IMR-90 (cell line): ENCODE results near the gene NAPG. TPM values are rescaled to one million over a fixed set of nuclear protein-coding genes. Genes with fewer than 3 reads are reported as not detected.

Experiments used
- ATAC-seq: fragments of 200-7000 bp; cut with Tn5 transposase; 2 replicates; pipeline ENCODE4 v1.9.1; 2020; ENCODE audit warnings: low read depth, mild to moderate bottlenecking, moderate library complexity
- BruUV-seq: library from RNA; stranded (reverse); fragments of 400-500 nt; replicated peaks from 2 replicates; lab custom pipeline; 2021; lab: Mats Ljungman, UMichigan
- CTCF ChIA-PET: fragments of 300-600 bp; formaldehyde crosslinking; extraction: SDS; loops from one replicate; lab custom pipeline; 2021; ENCODE audit warnings: antibody characterized with exemption; lab: Yijun Ruan, JAX
- POLR2A ChIA-PET: fragments of 300-600 bp; sonication (Branson Sonifier 250); formaldehyde crosslinking; loops from one replicate; lab custom pipeline; 2022; ENCODE audit warnings: antibody characterized with exemption; ENCODE audit not compliant: unreplicated experiment; lab: Charles Lee
- DNase-seq: peaks from one replicate; pipeline ENCODE4 v3.0.0; 2013
- H2AFZ ChIP-seq: replicated peaks from 2 replicates; pipeline ENCODE3; 2013; ENCODE audit warnings: low read length, mild to moderate bottlenecking; ENCODE audit not compliant: poor library complexity
- H2AK5ac ChIP-seq: 2 replicates; pipeline ENCODE4 v1.6.1; 2013; ENCODE audit warnings: low read depth, low read length, inconsistent platforms
- H2AK9ac ChIP-seq: replicated peaks from 2 replicates; pipeline ENCODE3; 2013; ENCODE audit warnings: mild to moderate bottlenecking, low read depth, low read length, moderate library complexity; ENCODE audit not compliant: poor library complexity
- H2BK120ac ChIP-seq: 2 replicates; pipeline ENCODE4 v1.6.1; 2013; ENCODE audit warnings: low read depth, low read length, inconsistent platforms
- H2BK15ac ChIP-seq: 3 replicates; pipeline ENCODE4 v1.6.1; 2013; ENCODE audit warnings: low read depth, low read length, inconsistent platforms
- H2BK20ac ChIP-seq: 2 replicates; pipeline ENCODE4 v1.6.1; 2013; ENCODE audit warnings: low read depth, mild to moderate bottlenecking, inconsistent platforms, low read length, moderate library complexity
- H2BK5ac ChIP-seq: 2 replicates; pipeline ENCODE4 v1.6.1; 2013; ENCODE audit warnings: mild to moderate bottlenecking, low read depth, low read length, inconsistent platforms; ENCODE audit not compliant: poor library complexity, severe bottlenecking
- H3K14ac ChIP-seq: replicated peaks from 2 replicates; pipeline ENCODE4 v1.6.1; 2013; ENCODE audit warnings: low read depth, low read length, inconsistent platforms
- H3K18ac ChIP-seq: 2 replicates; pipeline ENCODE4 v1.6.1; 2013; ENCODE audit warnings: low read depth, low read length, control low read depth
- H3K23ac ChIP-seq: 2 replicates; pipeline ENCODE4 v1.6.1; 2013; ENCODE audit warnings: low read depth, low read length, inconsistent platforms
- H3K27ac ChIP-seq: 2 replicates; pipeline ENCODE4 v1.5.1; 2013; ENCODE audit warnings: mild to moderate bottlenecking, control low read depth, low read length; ENCODE audit not compliant: insufficient read depth
- H3K27me3 ChIP-seq: 2 replicates; pipeline ENCODE4 v1.6.1; 2013; ENCODE audit warnings: low read length; ENCODE audit not compliant: control insufficient read depth, insufficient read depth
- H3K36me3 ChIP-seq: 2 replicates; pipeline ENCODE4 v1.6.1; 2013; ENCODE audit warnings: low read length, mixed read lengths; ENCODE audit not compliant: control insufficient read depth, insufficient read depth
- H3K4ac ChIP-seq: 2 replicates; pipeline ENCODE4 v1.6.1; 2013; ENCODE audit warnings: low read depth, low read length, inconsistent platforms
- H3K4me1 ChIP-seq: 2 replicates; pipeline ENCODE4 v1.6.1; 2013; ENCODE audit warnings: low read length, mixed read lengths; ENCODE audit not compliant: control insufficient read depth, insufficient read depth
- H3K4me2 ChIP-seq: 2 replicates; pipeline ENCODE4 v1.6.1; 2013; ENCODE audit warnings: low read depth, mild to moderate bottlenecking, control low read depth, low read length, moderate library complexity
- H3K4me3 ChIP-seq: 2 replicates; pipeline ENCODE4 v1.5.1; 2013; ENCODE audit warnings: low read depth, mild to moderate bottlenecking, control low read depth, low read length, moderate library complexity; ENCODE audit not compliant: insufficient read depth
- H3K56ac ChIP-seq: 2 replicates; pipeline ENCODE4 v1.6.1; 2013; ENCODE audit warnings: low read length, inconsistent platforms; ENCODE audit not compliant: insufficient read depth; ENCODE audit errors: extremely low read depth
- H3K79me1 ChIP-seq, 2 experiments: 2 replicates each; pipeline ENCODE4 v1.6.1; 2013; ENCODE audit warnings: low read length in 2 of 2, inconsistent platforms in 1 of 2, low read depth in 1 of 2
- H3K9ac ChIP-seq: 2 replicates; pipeline ENCODE4 v1.6.1; 2013; ENCODE audit warnings: low read depth, low read length, control low read depth
- H3K9me1 ChIP-seq: 2 replicates; pipeline ENCODE4 v1.6.1; 2013; ENCODE audit warnings: low read length, inconsistent platforms; ENCODE audit not compliant: insufficient read depth
- H3K9me3 ChIP-seq: 2 replicates; pipeline ENCODE4 v1.6.1; 2013; ENCODE audit warnings: low read length; ENCODE audit not compliant: control insufficient read depth, insufficient read depth
- H4K20me1 ChIP-seq: 2 replicates; pipeline ENCODE4 v1.6.1; 2013; ENCODE audit warnings: low read length, inconsistent platforms; ENCODE audit not compliant: insufficient read depth
- H4K5ac ChIP-seq: 2 replicates; pipeline ENCODE4 v1.6.1; 2013; ENCODE audit warnings: mild to moderate bottlenecking, low read depth, low read length, control low read depth
- H4K8ac ChIP-seq, 2 experiments: 2 replicates each; pipeline ENCODE4 v1.6.1; 2013; ENCODE audit warnings: low read depth in 2 of 2, low read length in 2 of 2, control low read depth in 1 of 2, inconsistent platforms in 1 of 2
- H4K91ac ChIP-seq: 2 replicates; pipeline ENCODE4 v1.6.1; 2013; ENCODE audit warnings: low read depth, low read length, inconsistent platforms; ENCODE audit not compliant: insufficient read depth
- BHLHE40 ChIP-seq: fragments of 150-350 bp; IDR thresholded peaks from 2 replicates; pipeline ENCODE4 v1.6.1; 2016; ENCODE audit warnings: mild to moderate bottlenecking, low read depth, low read length
- CEBPB ChIP-seq: IDR thresholded peaks from 2 replicates; pipeline ENCODE4 v1.6.1; 2012; ENCODE audit warnings: low read depth, low read length, improper control_type of control experiment
- FOS ChIP-seq: fragments of 150-350 bp; IDR thresholded peaks from 2 replicates; pipeline ENCODE4 v1.6.1; 2016; ENCODE audit warnings: low read depth, low read length
- MAFK ChIP-seq: IDR thresholded peaks from 2 replicates; pipeline ENCODE4 v1.6.1; 2012; ENCODE audit warnings: low read depth, low read length, improper control_type of control experiment
- MAZ ChIP-seq: IDR thresholded peaks from 2 replicates; pipeline ENCODE4 v1.6.1; 2012; ENCODE audit warnings: low read depth, mild to moderate bottlenecking, low read length, improper control_type of control experiment, moderate library complexity, borderline replicate concordance
- MXI1 ChIP-seq: IDR thresholded peaks from 2 replicates; pipeline ENCODE4 v1.6.1; 2012; ENCODE audit warnings: low read depth, mild to moderate bottlenecking, low read length, moderate library complexity, borderline replicate concordance
- NFE2L2 ChIP-seq: fragments of 150-350 bp; IDR thresholded peaks from 2 replicates; pipeline ENCODE4 v1.6.1; 2016; ENCODE audit warnings: low read depth, mild to moderate bottlenecking, low read length
- POLR2A ChIP-seq: IDR thresholded peaks from 2 replicates; pipeline ENCODE4 v1.6.1; 2012; ENCODE audit warnings: mild to moderate bottlenecking, low read depth, low read length
- RAD21 ChIP-seq: IDR thresholded peaks from 2 replicates; pipeline ENCODE4 v1.6.1; 2012; ENCODE audit warnings: low read length, improper control_type of control experiment
- RCOR1 ChIP-seq: IDR thresholded peaks from 2 replicates; pipeline ENCODE4 v1.6.1; 2012; ENCODE audit warnings: mild to moderate bottlenecking, low read length, improper control_type of control experiment; ENCODE audit not compliant: insufficient replicate concordance
- RFX5 ChIP-seq: IDR thresholded peaks from 2 replicates; pipeline ENCODE4 v1.8.0; 2012; ENCODE audit warnings: low read depth, mild to moderate bottlenecking, low read length, moderate library complexity
- SMC3 ChIP-seq: fragments of 150-350 bp; IDR thresholded peaks from 2 replicates; pipeline ENCODE4 v1.6.1; 2016; ENCODE audit warnings: low read depth, mild to moderate bottlenecking, antibody characterized with exemption, low read length, moderate library complexity
- WGBS, 2 experiments: methylation state at CpG; one replicate each; pipeline versions ENCODE4 v1.1.5 to v1.1.7; 2013; ENCODE audit warnings: missing lambda C conversion rate in 2 of 2; ENCODE audit not compliant: insufficient read length in 1 of 2; ENCODE audit errors: extremely low coverage in 2 of 2; 5-methylcytosine and 5-hydroxymethylcytosine counted together
- dilution Hi-C: fragments of 300-500 bp; cut with HindIII; formaldehyde crosslinking; loops from one replicate; pipeline ENCODE4 v1.14.3; 2018; ENCODE audit warnings: low sequenced_read_pairs; ENCODE audit not compliant: unreplicated experiment
- in situ Hi-C: fragments of 300-500 bp; cut with MboI; formaldehyde crosslinking; loops from 3 replicates; pipeline ENCODE4 v1.14.3; 2019; ENCODE audit warnings: low sequenced_read_pairs, inconsistent platforms, mixed read lengths
- intact Hi-C: fragments of 100-400 bp; cut with micrococcal nuclease; formaldehyde crosslinking; loops from 2 replicates; pipeline ENCODE4 v1.10.0; 2022
- polyA plus RNA-seq, 3 experiments: library from polyadenylated mRNA; depleted of rRNA; stranded (reverse); fragments of >200 nt; gene quantifications; 2 replicates each; pipeline ENCODE4 v1.2.3, GENCODE V29; 2012; ENCODE audit warnings: low replicate concordance in 1 of 3
- total RNA-seq: library from RNA; depleted of rRNA; stranded (reverse); fragments of >200 nt; gene quantifications from 2 replicates; pipeline ENCODE4 v1.2.3, GENCODE V29; 2012
- TF ChIP-seq, protein P1 (sequence below): fragments of 150-350 bp; IDR thresholded peaks from 2 replicates; pipeline ENCODE4 v1.6.1; 2017; ENCODE audit warnings: mild to moderate bottlenecking, antibody characterized with exemption, low read length, low read depth
- TF ChIP-seq, protein P2 (sequence below): conservative IDR thresholded peaks from 2 replicates; pipeline ENCODE4 v1.5.1; 2012; ENCODE audit warnings: mild to moderate bottlenecking, low read depth, low read length, improper control_type of control experiment

Gene NAPG
- total and polyA plus RNA-seq, 2 of the 4 experiments (the other 2 are of a cell fraction), result 13.0 to 32.8 TPM

DNA sequence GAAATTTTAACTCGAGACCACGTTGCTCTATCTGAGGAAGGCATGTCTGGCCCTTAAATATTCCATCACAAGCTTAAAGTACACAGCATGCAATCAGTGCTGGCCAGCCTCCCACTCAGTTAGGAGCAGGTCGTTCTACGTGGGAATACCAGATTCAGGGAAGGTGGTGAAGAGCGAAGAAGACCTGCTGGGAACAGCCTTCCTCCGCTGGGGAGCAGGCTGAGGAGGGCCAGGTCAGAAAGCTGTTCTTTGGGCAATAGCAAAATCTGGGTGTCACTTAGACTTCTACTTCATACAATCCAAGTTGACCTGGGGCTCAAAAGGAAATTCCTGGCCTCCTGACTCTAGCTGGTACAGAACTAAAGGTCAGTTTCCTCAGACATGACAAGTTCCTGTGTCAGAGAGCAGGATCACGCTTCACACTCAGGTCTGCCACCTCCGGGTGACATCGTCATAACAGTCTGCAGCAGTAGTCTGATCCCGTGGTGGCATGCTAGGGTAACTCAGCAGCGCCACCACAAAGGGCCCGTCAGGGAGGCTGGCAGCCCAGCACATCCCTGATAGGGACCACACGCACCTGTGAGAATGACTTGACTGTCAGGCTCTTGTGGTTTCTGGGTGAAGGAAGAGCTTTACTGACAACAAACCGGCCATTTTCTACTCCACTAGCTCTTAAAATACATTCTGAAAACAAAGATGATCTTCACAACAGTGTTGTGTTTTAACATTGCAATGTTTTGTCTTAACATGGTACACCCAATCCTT is 35.2 kb upstream of the NAPG start:
- no peak overlapping the region for H3K18ac ChIP-seq
- no peaks in the 10 kb centered on the region for H3K4me1 ChIP-seq
- H4K5ac ChIP-seq, result no peak overlapping the region
- no peak overlapping the region for H3K27ac ChIP-seq
- H2BK20ac ChIP-seq, result no peak overlapping the region
- WGBS, 2 experiments, result 47% methylated on average over 3 of the region's 14 CpGs; no CpG with 5 or more reads in 1 of the 2 experiments
- ChIA-PET CTCF (no interaction called here), POLR2A (no interaction called here)
- no peak overlapping the region for H3K4me2 ChIP-seq
- in situ Hi-C loops (no loop called here), intact Hi-C loops (no loop called here), dilution Hi-C loops (no loop called here)
- H3K79me1 ChIP-seq, result no peaks in the 10 kb centered on the region
- TF ChIP-seq MAZ, result no peak
- TF ChIP-seq POLR2A, result no peak
- TF ChIP-seq RCOR1, result no peak
- no peak for TF ChIP-seq NFE2L2
- no peak for TF ChIP-seq RFX5
- TF ChIP-seq, protein P1, sequence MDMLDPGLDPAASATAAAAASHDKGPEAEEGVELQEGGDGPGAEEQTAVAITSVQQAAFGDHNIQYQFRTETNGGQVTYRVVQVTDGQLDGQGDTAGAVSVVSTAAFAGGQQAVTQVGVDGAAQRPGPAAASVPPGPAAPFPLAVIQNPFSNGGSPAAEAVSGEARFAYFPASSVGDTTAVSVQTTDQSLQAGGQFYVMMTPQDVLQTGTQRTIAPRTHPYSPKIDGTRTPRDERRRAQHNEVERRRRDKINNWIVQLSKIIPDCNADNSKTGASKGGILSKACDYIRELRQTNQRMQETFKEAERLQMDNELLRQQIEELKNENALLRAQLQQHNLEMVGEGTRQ, result no peak
- TF ChIP-seq SMC3, result no peak
- TF ChIP-seq BHLHE40, result no peak
- no peak for TF ChIP-seq MAFK
- no peak for TF ChIP-seq CEBPB
- no peak for TF ChIP-seq RAD21
- no peak for TF ChIP-seq MXI1
- TF ChIP-seq FOS, result no peak
- TF ChIP-seq, protein P2, sequence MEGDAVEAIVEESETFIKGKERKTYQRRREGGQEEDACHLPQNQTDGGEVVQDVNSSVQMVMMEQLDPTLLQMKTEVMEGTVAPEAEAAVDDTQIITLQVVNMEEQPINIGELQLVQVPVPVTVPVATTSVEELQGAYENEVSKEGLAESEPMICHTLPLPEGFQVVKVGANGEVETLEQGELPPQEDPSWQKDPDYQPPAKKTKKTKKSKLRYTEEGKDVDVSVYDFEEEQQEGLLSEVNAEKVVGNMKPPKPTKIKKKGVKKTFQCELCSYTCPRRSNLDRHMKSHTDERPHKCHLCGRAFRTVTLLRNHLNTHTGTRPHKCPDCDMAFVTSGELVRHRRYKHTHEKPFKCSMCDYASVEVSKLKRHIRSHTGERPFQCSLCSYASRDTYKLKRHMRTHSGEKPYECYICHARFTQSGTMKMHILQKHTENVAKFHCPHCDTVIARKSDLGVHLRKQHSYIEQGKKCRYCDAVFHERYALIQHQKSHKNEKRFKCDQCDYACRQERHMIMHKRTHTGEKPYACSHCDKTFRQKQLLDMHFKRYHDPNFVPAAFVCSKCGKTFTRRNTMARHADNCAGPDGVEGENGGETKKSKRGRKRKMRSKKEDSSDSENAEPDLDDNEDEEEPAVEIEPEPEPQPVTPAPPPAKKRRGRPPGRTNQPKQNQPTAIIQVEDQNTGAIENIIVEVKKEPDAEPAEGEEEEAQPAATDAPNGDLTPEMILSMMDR, result no peak
- H4K8ac ChIP-seq, result no peak overlapping the region
- no peak overlapping the region for H2BK5ac ChIP-seq
- no peak overlapping the region for H2BK120ac ChIP-seq
- no peaks in the 10 kb centered on the region; the same call in 1 of the 2 replicates for H3K36me3 ChIP-seq
- peaks cover 7% of the 10 kb centered on the region for H3K27me3 ChIP-seq
- H3K4me3 ChIP-seq, result no peak overlapping the region
- no peaks in the 10 kb centered on the region for H3K9me1 ChIP-seq
- no peak overlapping the region for H2AK5ac ChIP-seq
- no peaks in the 10 kb centered on the region for H4K20me1 ChIP-seq
- no peak overlapping the region for H2AFZ ChIP-seq
- H2BK15ac ChIP-seq, result no peak overlapping the region
- no peaks in the 10 kb centered on the region for H3K9me3 ChIP-seq
- no peak overlapping the region for H3K23ac ChIP-seq
- DNase-seq, result no peak
- ATAC-seq, result no peak
- H3K4ac ChIP-seq, result no peak overlapping the region
- BruUV-seq, result no TSS peak
- H3K9ac ChIP-seq, result no peak overlapping the region
- H4K91ac ChIP-seq, result no peak overlapping the region
- H3K14ac ChIP-seq, result no peak overlapping the region
- H2AK9ac ChIP-seq, result no peak overlapping the region
- no peak overlapping the region for H3K56ac ChIP-seq
